ENCODE data around the gene TLE5.
"Not testable (repeated sequence)": the region's sequence is repeated elsewhere in the genome, so short reads cannot be mapped to it uniquely, and the experiment has no call there.

Gene TLE5

GRCh38 chr19:3041761-3042620 is 20.3 kb downstream of the TLE5 start:
- no peak overlapping the region for H3K4me3 ChIP-seq (replicated peaks; ENCODE audit: low read depth, low read length)
- TF ChIP-seq, protein P1, sequence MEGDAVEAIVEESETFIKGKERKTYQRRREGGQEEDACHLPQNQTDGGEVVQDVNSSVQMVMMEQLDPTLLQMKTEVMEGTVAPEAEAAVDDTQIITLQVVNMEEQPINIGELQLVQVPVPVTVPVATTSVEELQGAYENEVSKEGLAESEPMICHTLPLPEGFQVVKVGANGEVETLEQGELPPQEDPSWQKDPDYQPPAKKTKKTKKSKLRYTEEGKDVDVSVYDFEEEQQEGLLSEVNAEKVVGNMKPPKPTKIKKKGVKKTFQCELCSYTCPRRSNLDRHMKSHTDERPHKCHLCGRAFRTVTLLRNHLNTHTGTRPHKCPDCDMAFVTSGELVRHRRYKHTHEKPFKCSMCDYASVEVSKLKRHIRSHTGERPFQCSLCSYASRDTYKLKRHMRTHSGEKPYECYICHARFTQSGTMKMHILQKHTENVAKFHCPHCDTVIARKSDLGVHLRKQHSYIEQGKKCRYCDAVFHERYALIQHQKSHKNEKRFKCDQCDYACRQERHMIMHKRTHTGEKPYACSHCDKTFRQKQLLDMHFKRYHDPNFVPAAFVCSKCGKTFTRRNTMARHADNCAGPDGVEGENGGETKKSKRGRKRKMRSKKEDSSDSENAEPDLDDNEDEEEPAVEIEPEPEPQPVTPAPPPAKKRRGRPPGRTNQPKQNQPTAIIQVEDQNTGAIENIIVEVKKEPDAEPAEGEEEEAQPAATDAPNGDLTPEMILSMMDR (IDR thresholded peaks at IDR 0.05; ENCODE audit: low read length, missing control alignments) = no peak
- DNase-seq (ENCODE audit: low read depth) = no peak

GRCh38 chr19:3041327-3041726 is 21.0 kb downstream of the TLE5 start:
- no peak overlapping the region for H3K4me3 ChIP-seq (replicated peaks; ENCODE audit: low read depth, low read length)
- TF ChIP-seq, protein P1 (IDR thresholded peaks at IDR 0.05; ENCODE audit: low read length, missing control alignments) = no peak
- DNase-seq (ENCODE audit: low read depth) = no peak

DNA sequence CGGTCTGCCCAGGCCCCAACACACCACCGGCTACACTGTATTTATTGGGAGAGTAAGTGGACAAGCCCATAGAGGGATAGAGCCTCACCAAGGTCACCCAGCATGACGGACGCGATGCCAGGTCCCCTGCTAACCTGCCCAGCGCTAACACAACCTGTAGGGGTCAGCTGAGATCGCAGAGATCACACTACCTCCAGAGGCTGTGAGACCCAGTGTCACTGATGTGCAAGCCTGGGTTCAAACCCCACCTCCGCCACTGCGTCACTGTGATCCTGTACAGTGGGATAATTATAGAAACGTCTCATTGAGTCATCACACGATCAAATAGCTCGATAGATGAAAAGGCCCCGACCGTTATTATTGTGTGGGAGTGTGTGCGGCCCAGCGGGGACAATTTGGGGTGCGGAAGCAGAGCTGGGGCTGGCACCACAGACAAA is 22.6 kb downstream of the TLE5 start:
- TF ChIP-seq, protein P1 (IDR thresholded peaks at IDR 0.05; ENCODE audit: low read length, missing control alignments) = no peak
- no peak overlapping the region for H3K4me3 ChIP-seq (replicated peaks; ENCODE audit: low read depth, low read length)
- no peak for DNase-seq (ENCODE audit: low read depth)

DNA sequence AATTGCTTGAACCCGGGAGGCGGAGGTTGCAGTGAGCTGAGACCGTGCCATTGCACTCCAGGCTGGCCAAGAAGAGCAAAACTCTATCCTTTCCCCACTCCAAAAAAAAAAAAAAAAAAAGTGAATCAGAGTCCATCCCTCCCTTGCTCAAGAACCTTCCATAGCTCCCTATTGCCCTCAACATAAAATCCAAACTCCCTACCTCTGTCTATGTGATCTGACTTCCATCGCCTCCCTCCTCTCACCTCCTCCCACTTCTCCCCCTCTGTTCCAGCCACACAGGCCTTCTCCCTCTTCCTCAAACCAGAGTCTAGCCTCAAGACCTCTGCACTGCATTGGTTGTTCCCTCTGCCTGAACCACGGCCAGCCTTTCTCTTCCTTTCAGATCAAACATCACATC is 23.2 kb downstream of the TLE5 start:
- TF ChIP-seq, protein P1 (IDR thresholded peaks at IDR 0.05; ENCODE audit: low read length, missing control alignments) = no peak
- H3K4me3 ChIP-seq (replicated peaks; ENCODE audit: low read depth, low read length) = no peak overlapping the region

GRCh38 chr19:3038214-3038613 is 24.1 kb downstream of the TLE5 start:
- no peak for DNase-seq (ENCODE audit: low read depth)
- TF ChIP-seq, protein P1 (IDR thresholded peaks at IDR 0.05; ENCODE audit: low read length, missing control alignments) = no peak
- H3K4me3 ChIP-seq (replicated peaks; ENCODE audit: low read depth, low read length) = no peak overlapping the region

More for the DNA sequence above, 23.2 kb downstream of the TLE5 start:
- DNase-seq (ENCODE audit: low read depth) = no peak

GRCh38 chr19:3036977-3037544 is 25.2 kb downstream of the TLE5 start:
- not testable (repeated sequence) for DNase-seq (ENCODE audit: low read depth)

GRCh38 chr19:3036119-3036976 is 25.9 kb downstream of the TLE5 start:
- peak; percentile 94 for DNase-seq (ENCODE audit: low read depth)
- peak overlapping the region; percentile 63 for H3K4me3 ChIP-seq (replicated peaks; ENCODE audit: low read depth, low read length)
- TF ChIP-seq, protein P1 (IDR thresholded peaks at IDR 0.05; ENCODE audit: low read length, missing control alignments) = peak; percentile 8

More at GRCh38 chr19:3036977-3037544, 25.2 kb downstream of the TLE5 start:
- not testable (repeated sequence) for H3K4me3 ChIP-seq (replicated peaks; ENCODE audit: low read depth, low read length)
